Dermis microvascular lymphatic vessel endothelial cell (primary cell): Measurements from ENCODE around the gene BRPF3. TPM values are rescaled to one million over a fixed set of nuclear protein-coding genes. Genes with fewer than 3 reads are reported as not detected.

Source experiments
- DNase-seq, 2 donors: peaks; one replicate each; pipeline versions ENCODE4 v3.0.0 to v3.0.0-alpha.2; 2010; ENCODE audit warnings: low read depth in 2 of 2
- total RNA-seq: library from RNA; depleted of rRNA; stranded (reverse); fragments of >200 nt; gene quantifications from 2 replicates; pipeline ENCODE4 v1.2.1, GENCODE V29; 2014

The BRPF3 gene
- total RNA-seq, 1 donor from 2014 or later: 5.1 TPM

DNA sequence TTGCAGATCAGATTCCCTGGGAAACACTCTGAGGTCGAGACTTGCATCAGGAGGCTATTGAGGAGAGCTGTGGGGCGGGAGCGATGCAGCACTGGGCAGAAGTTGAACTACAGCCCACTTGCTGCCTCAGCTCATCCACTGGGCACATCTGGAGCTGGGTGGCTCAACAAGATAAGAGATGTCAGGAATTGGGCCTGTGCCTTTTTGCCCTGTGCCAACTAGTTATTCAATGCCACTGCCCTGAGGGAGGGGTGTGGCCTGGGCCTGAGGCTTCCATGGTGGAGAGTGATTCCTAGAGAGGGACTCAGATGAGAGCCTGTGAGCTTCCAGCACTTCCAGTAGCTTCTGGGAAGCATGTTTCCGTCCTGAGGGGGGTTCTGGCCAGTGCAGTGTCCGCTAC lies 32.7 kb downstream of the BRPF3 start:
- no peak for DNase-seq

DNA sequence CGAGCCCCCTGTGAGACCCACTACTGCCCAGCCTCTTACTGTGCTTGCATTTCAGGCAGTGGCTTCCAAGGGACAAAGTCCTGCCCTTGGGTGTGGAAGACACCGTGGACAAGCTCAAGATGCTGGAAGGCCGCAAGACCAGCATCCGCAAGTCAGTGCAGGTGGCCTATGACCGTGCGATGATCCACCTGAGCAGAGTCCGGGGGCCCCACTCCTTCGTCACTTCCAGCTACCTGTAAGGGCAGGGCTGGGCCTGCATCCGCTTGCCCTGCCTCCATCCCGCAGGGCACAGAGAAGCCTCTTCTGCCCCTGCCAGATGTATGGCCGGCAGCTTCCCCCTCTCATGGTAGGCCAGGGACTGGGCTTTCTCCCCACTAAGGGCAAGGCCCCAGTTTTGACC lies 33.8 kb downstream of the BRPF3 start:
- no peak for DNase-seq

DNA sequence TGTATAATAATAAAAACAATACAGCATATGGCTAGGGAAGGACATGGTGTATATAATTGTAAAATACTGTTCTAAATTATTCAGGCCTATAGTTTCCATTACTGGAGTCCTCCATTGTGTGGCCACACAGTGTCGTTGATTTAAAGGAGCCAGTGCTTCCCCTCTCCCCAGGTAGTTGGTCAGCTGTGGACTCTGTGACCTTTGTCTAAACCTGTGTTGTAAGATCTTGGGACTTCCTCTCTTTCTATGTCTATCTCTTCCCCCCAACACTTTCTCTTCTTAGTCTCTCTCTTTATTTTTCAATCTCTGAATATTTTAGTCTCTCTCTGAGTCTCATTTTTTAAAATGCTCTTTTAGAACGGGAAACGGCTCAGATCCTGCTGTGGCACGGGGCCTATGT lies 35.6 kb downstream of the BRPF3 start:
- no peak for DNase-seq

DNA sequence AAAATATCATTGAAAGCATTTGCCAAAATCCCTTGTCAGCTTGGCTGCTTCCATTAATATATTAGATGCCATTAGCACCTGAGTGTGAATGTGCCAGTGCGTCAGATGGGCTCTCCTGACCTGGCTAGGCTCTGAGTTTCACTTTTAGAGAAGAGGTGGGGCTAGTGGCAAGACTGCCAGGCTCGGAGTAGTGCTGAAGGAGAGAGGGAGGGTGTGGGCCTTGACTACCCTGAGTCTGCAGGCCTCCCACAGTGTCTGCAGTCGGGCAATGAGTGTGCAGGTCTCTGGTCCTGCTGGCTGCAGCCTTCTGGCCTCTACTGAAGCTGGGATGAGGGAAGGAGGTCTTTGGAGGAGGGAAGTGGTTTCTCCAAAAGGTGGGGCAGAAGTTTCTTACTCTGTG lies 38.8 kb downstream of the BRPF3 start:
- DNase-seq: no peak

DNA sequence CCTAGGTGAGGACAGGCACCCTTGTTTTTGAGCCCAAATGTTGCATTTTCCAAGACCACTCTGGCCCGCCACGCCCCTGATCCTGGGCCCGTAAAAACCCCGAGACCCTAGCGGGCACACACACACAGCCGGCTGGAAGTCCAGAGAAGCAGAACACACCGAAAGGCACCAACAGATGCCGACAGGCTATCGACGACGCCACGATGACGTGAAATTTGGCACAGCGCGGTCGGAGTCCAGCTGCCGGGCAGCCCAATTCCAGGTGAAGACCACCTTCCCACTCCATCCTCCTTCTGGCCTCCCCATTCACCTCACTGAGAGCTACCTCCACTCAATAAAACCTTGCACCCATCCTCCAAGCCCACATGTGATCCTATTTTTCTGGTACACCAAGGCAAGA lies 39.3 kb downstream of the BRPF3 start:
- DNase-seq: no peak

DNA sequence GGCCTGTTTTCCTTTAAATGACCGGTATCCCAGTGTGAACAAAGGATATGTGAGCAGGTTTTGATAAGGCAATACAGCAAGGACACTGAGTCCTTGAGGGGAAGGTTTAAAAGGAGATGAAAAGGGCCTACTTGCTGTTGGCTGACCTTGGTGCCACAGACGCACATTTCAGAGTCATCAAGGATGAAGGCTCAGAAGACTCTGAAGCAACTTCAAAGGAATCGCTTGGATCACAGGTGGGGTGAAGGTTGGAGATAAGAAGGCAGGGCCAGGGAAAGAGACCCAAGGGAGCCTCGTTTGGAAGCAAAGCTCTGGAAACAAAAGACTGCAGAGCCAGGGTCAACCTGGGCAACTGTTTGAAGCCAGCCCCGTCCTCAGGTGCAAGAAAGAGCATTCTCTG lies 43.2 kb downstream of the BRPF3 start:
- DNase-seq: no peak

DNA sequence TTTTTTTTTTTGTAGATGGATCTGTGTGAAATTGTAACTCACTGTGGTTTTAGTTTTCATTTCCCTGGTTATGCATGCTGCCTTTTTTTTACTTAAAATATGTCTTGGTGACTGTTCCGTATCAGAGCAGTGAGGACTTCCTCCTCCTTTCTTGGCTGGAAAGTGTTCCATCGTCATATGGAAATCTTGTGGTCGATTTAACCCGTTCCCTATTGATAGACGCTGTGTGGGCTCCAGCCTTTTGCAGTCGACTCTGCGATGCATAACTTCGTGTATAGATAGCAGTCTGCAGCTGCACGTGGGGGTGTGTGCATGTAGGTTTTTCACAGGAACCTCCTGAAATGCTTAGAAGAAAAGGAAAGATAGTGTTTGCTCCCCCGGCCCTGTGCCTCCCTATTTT lies 45.2 kb downstream of the BRPF3 start:
- no peak for DNase-seq

DNA sequence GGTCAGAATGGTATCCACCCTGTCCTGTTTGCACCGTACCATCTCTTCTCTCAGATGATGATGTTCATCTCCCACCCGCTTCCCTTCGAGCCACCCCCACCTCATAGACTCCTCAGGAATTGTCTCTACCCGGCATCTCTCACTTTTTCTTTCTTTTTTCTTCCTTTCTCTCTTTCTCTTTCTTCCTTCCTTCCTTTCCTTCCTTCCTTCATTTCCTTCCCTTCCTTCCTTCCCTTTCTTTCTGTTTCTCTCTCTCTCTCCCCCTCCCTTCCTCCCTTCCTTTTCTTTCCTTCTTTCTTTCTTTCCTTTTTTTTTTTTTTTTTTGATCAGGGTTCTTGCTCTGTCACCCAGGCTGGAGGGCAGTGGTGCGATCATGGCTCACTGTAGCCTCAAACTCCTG lies 45.6 kb downstream of the BRPF3 start:
- no peak for DNase-seq

DNA sequence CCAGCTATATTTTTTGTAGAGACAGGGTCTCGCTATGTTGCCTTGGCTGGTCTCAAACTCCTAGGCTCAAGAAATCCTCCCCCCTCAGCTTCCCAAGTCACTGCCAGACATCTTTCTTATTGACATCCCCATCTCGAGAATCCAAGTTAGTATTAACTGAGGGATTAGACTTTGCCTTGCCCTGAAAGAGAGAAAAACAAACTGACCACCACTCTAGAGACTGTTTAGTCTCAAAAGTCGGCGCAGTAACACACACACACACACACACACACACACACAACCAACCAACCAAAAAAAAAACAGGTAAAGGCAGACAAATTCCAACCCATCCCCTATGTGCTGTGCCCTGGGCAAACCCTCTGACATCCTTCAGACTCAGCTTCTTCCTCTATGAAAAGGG lies 46.1 kb downstream of the BRPF3 start:
- DNase-seq: no peak

DNA sequence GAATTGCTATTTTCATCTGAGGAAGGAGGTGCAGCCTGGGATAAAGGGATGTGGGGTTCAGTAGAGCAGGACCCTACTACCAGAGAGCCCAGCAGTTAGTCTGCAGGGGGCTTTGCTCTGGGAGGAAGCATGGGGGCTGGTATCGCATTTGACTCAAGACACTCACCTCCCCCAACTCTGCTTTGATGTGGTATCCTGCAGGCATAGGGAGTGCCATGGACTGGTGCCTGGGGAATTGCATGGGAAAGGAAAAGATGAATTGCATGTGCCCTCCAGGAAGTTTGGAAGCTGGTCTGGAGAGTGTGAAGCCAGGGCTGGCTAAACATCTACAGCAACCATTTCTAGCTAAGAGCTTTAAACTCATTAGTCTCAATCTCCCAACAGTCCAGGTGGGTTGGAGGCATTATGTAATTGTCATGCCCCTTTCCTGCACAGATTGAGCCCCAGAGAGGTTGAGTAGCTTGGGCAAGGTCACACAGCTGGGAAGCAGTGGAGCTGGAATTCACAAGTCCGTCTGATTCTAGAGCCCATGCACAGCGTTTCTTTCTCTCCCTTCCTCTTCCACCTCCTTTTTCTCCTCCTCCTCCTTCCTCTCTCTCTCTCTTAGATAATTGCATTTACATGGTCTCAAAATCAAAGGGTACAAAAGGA lies 47.1 kb downstream of the BRPF3 start:
- no peak for DNase-seq

DNA sequence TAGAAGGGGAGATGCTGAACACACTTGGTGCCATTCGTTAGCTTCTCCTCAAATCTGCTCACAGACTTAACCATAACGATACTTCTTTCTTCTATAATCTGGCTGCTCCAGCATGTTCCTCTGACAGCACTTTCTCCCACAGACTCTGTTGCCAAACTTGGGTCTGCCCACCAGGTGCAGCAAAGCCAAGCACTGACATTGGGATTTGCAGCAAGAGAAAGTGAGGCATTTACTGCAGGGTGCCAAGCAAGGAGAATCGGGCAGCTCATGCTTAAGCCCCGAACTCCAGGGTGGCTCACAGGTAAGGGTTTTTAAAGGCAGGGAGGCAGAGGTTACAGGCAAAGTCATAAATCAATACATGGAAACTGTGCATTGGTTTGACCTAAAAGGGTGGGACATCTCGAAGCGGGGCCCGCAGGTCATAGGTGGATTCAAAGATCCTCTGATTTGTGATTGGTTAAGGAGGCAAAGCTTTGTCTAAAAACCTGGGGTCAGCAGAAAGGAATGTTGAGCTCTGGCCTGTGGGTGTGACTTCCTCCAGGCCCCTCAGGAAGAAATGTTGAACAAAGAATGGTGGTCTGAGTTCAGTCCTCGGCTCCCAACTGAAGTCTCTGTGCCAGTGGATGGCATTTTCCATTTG lies 48.2 kb downstream of the BRPF3 start:
- peak in 1 of 2 donors; percentile 50 for DNase-seq

DNA sequence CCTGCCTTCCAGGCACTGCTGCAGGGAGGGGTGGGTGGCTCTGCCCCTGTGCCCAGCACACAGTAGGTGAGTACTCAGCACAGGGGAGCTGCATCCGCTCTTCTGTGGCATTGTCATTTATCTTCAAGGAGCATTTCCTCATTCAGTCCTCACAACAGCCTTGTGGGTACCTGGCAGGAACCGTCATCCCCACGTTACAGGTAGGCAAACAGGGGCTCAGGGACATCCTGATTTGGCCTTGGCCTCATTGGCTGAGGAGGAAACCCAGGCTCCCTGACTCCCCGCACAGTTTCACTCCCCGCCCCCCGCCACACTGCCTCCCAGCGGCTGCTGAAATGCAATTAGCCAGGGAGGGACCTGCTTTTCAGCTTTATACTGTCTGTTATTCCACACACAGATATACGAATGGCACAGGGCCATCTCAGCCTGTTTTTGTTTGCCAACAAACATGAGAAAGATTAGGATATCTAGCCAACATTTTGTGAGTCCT lies 49.1 kb downstream of the BRPF3 start:
- no peak for DNase-seq

DNA sequence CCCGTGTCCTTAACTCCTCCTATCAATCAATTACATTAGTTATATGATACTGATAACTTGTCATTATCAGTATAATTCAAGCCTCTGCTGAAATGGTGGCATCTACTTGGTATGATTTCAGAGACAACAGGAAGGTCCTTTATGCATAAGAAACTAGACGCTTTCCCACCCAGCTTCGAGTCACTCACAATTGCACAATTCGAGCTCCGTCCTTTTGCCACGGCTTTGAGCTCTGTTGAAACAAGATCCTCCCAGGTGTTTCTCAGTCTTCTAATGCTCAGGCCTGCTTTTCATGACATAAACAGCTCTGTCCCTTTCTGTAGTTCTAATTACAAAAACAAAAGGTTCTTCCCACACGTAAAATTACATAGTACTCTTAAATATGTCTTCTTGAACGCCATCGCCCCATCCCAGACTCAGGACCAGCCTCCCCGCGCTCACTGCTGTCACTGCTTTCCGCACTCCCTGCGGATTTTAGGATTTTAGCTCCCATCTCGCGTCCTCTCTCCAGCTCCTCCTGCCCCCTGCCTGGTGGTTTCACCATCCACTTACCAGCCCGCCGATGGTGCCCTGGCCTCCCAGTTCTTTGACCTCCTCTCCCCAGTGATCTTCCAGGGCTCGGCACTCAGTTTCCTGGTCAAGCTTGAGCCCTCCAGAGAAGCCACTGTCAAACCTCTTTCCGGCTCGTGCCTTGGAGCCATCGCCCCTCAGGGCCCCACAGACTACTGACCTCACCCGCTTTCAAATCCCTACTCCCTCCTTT lies 50.1 kb downstream of the BRPF3 start:
- DNase-seq: no peak

DNA sequence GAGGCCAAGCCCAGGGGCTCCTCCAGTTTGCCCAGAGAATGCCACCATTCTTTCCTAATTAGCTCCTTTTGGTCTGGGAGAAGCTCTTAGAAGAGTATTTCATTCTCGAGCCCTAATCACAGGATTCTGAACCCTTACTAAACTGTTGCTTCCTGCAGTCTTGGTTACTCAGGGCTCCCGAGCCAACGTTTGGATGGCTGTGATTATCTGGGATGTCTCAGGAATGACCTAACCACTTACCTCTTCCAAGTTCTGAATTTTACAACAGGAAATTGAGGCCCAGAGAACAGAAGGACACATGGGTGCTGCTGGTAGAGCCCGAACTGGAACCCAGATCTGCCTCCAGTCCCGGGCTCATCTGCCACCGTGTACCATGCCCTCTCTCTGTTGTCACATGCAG lies 51.1 kb downstream of the BRPF3 start:
- DNase-seq: peak in 1 of 2 donors; percentile 33

DNA sequence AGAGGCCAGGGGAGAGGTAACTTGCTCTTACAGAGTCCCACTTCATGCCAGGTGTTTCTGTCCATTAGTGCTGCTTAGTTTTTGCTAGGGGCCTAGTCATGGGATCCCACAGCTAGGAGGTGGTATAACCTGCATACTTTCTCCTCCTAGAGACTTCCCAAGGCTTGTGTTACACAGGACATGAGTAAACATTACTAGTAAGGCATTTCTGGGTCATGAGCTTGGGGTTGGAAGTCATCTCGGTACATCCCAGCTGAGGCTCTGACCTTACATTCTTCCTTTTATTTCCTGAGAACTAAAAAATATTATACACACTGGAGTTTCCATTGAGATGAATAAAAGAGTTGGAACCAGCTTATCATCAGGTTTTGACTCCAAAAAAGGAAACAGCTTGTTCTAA lies 52.4 kb downstream of the BRPF3 start:
- DNase-seq: peak; percentile 12 to 69

DNA sequence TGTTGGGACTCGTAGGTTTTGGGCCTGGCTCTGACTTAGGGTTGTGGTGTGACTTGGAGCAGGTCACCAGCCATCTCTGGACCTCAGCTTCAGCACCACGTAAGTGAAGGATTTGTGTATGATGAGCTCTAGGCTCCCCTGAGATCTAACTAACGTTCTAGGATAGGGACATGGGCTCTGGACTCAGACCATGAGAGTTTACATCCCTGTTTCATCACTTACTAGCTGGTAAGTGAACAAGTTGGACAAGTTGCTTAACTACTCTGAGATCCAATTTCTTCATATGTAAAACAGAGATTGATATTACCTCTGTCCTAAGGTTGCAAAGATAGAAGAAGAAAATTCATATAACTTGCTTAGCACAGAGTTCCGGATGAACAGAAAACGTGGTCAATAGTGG lies 53.0 kb downstream of the BRPF3 start:
- no peak for DNase-seq

DNA sequence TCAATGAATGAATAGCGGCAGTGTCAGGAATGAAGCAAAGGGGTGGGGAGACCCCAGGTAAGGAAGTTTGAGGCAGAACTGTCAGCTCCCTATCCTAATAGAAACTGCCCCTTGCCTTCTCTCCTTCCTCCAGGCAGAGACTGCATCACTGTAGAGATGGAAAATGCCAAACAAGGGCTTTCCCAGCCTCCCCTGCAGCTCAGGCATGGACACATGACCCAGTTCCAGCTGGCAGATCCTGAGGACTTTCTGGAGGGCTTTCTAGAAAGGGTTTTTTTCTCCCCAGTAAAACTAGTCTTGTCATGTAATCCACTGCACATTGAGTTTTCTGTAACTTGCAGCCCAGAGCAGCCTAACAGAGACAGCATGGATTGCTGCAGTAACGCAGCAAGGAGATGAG lies 55.5 kb downstream of the BRPF3 start:
- DNase-seq: no peak

DNA sequence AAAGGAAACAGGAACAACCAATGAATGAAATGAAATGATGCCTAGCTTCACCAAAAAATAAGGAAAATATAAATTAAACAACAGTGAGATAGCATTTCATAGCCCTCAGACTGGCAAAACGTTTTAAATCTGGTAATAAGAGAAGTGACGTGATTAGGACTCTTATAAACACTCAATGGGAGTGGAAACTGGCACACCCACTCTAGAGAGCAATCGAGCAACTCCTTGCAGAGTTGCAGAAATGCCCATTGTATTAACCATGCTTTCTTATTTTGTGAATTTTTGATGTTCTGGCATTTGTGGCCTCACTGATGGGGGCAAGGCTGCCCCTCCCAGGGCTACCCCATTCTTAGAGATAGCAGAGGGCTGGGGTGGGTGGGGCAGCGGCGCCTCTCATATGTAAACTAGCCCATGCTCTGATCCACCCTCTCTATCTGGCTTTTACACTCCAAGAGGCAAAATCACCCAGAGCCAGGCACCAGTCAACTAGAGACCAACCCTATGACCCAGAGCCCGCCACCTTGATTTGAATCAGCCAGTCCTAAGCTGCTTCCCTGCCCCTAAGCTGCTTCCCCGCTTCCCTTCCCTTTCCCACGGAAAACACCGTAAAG lies 67.0 kb downstream of the BRPF3 start:
- no peak for DNase-seq

DNA sequence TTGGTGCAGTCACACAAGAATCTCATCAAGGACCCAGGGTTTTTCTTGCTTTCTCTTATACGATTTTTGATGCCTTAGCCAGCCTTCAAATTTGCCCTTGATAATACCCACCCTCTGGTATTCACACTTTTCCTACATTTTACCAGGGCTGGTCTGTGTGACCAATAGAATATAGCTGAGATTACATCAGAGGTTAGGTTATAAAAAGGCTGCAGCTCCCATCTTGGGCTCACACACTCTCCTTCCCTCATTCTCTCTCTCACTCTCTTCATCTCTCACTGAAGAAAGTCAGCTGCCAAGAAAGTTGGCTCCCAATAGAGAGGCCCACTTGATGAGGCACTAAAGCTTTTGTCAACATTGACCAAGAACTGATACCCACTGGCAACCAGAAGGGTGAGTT lies 69.2 kb downstream of the BRPF3 start:
- no peak for DNase-seq

DNA sequence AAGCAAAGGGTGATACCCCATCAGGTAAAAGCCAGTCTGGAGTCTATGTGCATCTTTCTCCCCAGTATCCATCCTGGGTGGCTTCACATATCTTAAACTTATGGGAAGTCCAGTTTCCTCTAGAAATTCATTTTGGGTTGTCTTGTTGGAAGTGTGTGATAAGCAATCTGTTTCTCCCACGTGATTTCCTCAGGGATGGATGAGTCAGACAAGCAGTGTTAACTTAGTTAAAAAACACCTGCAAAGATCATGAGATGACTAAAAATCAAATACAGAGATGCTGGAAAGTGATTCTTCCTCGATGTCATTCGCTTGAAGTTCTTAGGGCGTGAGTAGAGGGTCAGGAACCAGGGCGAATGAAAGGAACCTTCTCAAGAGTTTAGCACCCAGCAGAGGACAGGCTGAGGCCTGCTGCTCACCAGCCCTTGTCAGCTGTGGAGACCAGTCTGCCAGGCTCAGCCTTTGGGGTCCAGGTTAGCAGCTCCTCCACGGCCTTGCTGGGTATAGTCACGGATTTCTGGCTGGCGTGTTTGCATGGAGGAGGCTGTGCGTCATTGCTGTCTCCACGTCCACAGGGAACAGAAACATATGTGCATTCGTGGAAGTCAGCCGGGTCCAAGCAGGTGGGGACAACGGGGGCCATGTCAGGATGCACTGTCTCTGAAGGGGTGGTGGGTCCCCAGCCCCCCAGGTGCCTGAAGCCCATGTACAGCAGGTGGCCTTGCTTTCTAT lies 70.5 kb downstream of the BRPF3 start:
- DNase-seq: peak in 1 of 2 donors; percentile 49

DNA sequence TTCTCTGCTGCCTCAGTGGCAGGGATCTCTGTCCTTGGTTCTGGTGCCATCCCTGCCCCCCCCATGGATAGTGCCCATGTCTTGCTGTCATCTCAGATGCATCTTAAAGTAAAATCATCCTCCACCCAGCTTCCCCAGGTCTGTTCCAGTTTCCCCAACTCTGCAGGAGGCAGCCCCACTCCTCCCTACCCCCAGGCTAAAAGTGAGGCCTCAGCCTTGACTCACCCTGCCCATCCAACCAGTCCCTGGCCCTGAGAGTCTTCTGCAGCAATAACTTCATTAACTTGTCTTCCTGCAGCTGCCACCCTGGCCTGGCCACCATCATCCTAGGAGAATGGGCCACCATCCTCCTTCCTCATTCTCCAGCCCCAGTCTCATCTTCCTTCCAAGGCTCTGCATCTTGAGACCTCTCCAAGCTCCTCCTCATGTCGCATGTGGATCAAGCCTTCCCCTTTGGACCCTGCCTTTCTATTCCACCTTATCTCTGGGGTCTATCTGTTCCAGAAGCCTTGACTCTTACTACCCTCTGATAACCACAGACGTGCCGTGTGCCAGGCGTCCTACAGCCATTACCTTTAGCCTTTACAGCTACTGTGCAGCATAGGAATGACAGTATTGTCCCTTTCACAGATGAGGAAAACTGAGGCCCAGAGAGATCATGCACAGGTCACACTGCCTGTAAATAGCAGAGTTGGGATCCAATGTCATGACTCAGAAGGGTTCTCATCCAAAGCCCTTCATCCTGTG lies 71.4 kb downstream of the BRPF3 start:
- DNase-seq: no peak
